Activated naive CD8-positive, alpha-beta T cell treated with anti-CD3 and anti-CD28 coated beads, Interleukin-2, amount 50 U/mL, for 24 hours (primary cell): ENCODE measurements around the gene ERCC6.
A peak's percentile ranks its signal among the peaks of the same experiment; 100 is the strongest.

Experiments used
- ATAC-seq: fragments of 150-1000 bp; cut with Tn5 transposase; one replicate; pipeline ENCODE4 v1.10.0; 2021
- DNase-seq: peaks from one replicate; pipeline ENCODE4 v3.0.0; 2021
- H3K27ac Mint-ChIP-seq: one replicate; pipeline ENCODE4 v1.8.0; 2021; ENCODE audit warnings: mild to moderate bottlenecking, mixed read lengths
- H3K27me3 Mint-ChIP-seq: one replicate; pipeline ENCODE4 v1.8.0; 2021; ENCODE audit warnings: mixed read lengths
- H3K36me3 Mint-ChIP-seq: one replicate; pipeline ENCODE4 v1.8.0; 2021; ENCODE audit warnings: low read depth, mixed read lengths
- H3K4me1 Mint-ChIP-seq: one replicate; pipeline ENCODE4 v1.8.0; 2021; ENCODE audit warnings: mixed read lengths
- H3K4me3 Mint-ChIP-seq: one replicate; pipeline ENCODE4 v1.8.0; 2021; ENCODE audit warnings: mild to moderate bottlenecking, moderate library complexity, mixed read lengths
- H3K9me3 Mint-ChIP-seq: one replicate; pipeline ENCODE4 v1.8.0; 2021; ENCODE audit warnings: mixed read lengths

ERCC6 gene

GRCh38 chr10:49560526-49560925 lies 21.6 kb upstream of the ERCC6 start:
- Mint-ChIP-seq H3K27me3 (peaks cover 9% of the 10 kb centered on the region), H3K4me3 (no peak overlapping the region), H3K9me3 (peaks cover 1% of the 10 kb centered on the region), H3K4me1 (no peaks in the 10 kb centered on the region), H3K27ac (no peak overlapping the region), H3K36me3 (no peaks in the 10 kb centered on the region)
- ATAC-seq: no peak
- DNase-seq: no peak

DNA sequence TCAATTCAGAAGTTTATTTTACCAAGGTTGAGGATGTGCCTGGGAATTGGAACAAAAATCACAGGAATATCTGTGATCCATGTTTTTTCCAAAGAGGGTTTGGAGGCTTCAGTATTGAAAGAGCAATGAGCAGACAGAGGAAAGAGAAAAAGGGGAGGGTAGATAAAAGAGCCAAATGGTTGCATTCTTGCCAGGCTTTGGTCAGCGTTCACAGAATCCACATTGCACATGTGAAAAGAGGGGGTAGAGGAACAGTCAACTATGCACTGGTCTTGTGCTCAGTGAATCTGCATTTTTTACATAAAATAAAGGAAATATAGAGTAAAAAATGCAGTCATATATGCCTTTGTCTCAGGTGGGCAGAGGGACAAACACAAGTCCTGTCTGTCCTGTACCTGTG lies 20.6 kb upstream of the ERCC6 start:
- H3K4me3 Mint-ChIP-seq: no peak overlapping the region
- DNase-seq: no peak

DNA sequence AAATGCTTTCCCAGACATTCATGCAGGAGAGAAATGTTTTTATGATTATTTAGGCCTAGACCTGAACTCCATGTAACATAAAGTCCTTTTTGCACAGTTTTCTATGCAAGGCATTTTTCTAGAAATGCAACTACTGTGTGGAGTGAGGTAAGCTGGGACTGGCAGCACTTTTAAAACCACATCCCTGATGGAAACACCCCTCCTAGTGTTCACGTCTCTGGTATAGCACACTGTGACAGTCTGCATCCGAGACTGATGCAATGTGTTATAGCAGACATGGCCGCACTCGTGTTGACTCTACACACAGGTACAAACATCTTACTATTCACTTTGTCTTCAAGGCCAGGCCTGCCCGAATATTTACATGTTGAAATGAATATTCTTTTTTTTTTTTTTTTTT lies 19.3 kb upstream of the ERCC6 start:
- no peak overlapping the region for H3K4me3 Mint-ChIP-seq
- no peaks in the 10 kb centered on the region for H3K4me1 Mint-ChIP-seq
- DNase-seq: no peak
- H3K27ac Mint-ChIP-seq: no peak overlapping the region
- peaks cover 12% of the 10 kb centered on the region for H3K27me3 Mint-ChIP-seq
- no peak for ATAC-seq
- no peaks in the 10 kb centered on the region for H3K36me3 Mint-ChIP-seq
- peaks cover 6% of the 10 kb centered on the region for H3K9me3 Mint-ChIP-seq

More for the DNA sequence above, 20.6 kb upstream of the ERCC6 start:
- no peaks in the 10 kb centered on the region for H3K36me3 Mint-ChIP-seq
- no peak overlapping the region for H3K27ac Mint-ChIP-seq
- no peaks in the 10 kb centered on the region for H3K4me1 Mint-ChIP-seq
- peaks cover 6% of the 10 kb centered on the region for H3K9me3 Mint-ChIP-seq
- ATAC-seq: no peak
- H3K27me3 Mint-ChIP-seq: peaks cover 7% of the 10 kb centered on the region

- Mint-ChIP-seq H3K27ac (no peak overlapping the region), H3K4me3 (no peak overlapping the region), H3K9me3 (peaks cover 6% of the 10 kb centered on the region), H3K4me1 (no peaks in the 10 kb centered on the region), H3K27me3 (peaks cover 14% of the 10 kb centered on the region), H3K36me3 (no peaks in the 10 kb centered on the region)
- ATAC-seq (no peak), DNase-seq (no peak)
Measured at GRCh38 chr10:49557681-49558080, 18.8 kb upstream of the ERCC6 start.

GRCh38 chr10:49556723-49557122 lies 17.8 kb upstream of the ERCC6 start:
- H3K36me3 Mint-ChIP-seq: no peaks in the 10 kb centered on the region
- H3K4me3 Mint-ChIP-seq: no peak overlapping the region
- peaks cover 6% of the 10 kb centered on the region for H3K9me3 Mint-ChIP-seq
- no peak for ATAC-seq
- H3K27ac Mint-ChIP-seq: no peak overlapping the region
- H3K4me1 Mint-ChIP-seq: no peaks in the 10 kb centered on the region
- H3K27me3 Mint-ChIP-seq: peaks cover 24% of the 10 kb centered on the region
- DNase-seq: no peak

GRCh38 chr10:49552277-49552676 lies 13.4 kb upstream of the ERCC6 start:
- DNase-seq (no peak), ATAC-seq (no peak)
- Mint-ChIP-seq H3K27me3 (peaks cover 26% of the 10 kb centered on the region), H3K4me1 (no peaks in the 10 kb centered on the region), H3K9me3 (peaks cover 6% of the 10 kb centered on the region), H3K27ac (no peak overlapping the region), H3K4me3 (no peak overlapping the region), H3K36me3 (no peaks in the 10 kb centered on the region)

- Mint-ChIP-seq H3K9me3 (peaks cover 8% of the 10 kb centered on the region), H3K27me3 (peaks cover 31% of the 10 kb centered on the region), H3K27ac (no peak overlapping the region), H3K4me3 (no peak overlapping the region), H3K4me1 (no peaks in the 10 kb centered on the region), H3K36me3 (no peaks in the 10 kb centered on the region)
- DNase-seq (no peak), ATAC-seq (no peak)
Measured at GRCh38 chr10:49550563-49550962, 11.6 kb upstream of the ERCC6 start.

GRCh38 chr10:49549640-49550346 lies 10.9 kb upstream of the ERCC6 start:
- Mint-ChIP-seq H3K36me3 (no peaks in the 10 kb centered on the region), H3K4me3 (no peak overlapping the region), H3K4me1 (no peaks in the 10 kb centered on the region), H3K27me3 (peaks cover 27% of the 10 kb centered on the region), H3K9me3 (peaks cover 8% of the 10 kb centered on the region), H3K27ac (no peak overlapping the region)
- DNase-seq (no peak), ATAC-seq (no peak)

DNA sequence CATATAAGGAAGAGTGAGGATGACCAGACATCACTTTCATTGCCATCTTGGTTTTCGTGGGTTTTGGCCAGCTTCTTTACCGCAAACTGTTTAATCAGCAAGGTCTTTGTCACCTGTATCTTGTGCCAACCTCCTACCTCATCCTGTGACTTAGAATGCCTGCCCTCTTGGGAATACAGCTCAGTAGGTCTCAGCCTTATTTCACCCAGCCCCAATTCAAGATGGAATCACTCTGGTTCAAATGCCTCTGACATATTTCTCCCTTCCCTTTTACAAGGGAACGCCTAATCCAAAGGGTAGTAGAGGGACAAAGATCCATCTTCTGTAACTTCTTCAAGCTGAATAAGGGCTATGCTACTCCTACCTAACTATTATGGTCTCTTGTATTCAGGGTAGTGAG lies 4.7 kb upstream of the ERCC6 start:
- Mint-ChIP-seq H3K36me3 (no peaks in the 10 kb centered on the region), H3K4me1 (peaks cover 12% of the 10 kb centered on the region), H3K27me3 (peaks cover 25% of the 10 kb centered on the region), H3K27ac (no peak overlapping the region), H3K4me3 (no peak overlapping the region), H3K9me3 (peaks cover 21% of the 10 kb centered on the region)
- ATAC-seq (no peak), DNase-seq (no peak)

DNA sequence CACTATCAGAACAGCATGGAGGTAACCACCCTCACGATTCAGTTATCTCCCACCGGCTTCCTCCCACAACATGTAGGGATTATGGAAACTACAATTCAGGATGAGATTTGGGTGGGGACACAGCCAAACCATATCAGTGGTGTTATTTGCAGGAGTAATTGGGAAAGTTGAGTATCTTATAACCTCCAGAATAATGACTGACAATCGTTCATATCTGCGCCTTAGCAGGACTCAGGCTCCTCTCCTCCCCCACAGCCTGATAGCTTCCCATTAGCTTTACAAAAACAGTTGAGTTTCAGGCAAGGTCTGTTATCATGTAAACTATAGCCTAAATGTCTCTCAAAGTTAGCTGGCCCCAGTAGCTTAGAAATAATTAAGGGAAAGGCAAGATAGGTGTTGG lies 3.4 kb upstream of the ERCC6 start:
- Mint-ChIP-seq H3K27me3 (peaks cover 25% of the 10 kb centered on the region), H3K9me3 (peaks cover 21% of the 10 kb centered on the region), H3K27ac (no peak overlapping the region), H3K36me3 (peaks cover 1% of the 10 kb centered on the region), H3K4me3 (no peak overlapping the region), H3K4me1 (peaks cover 20% of the 10 kb centered on the region)
- DNase-seq (no peak), ATAC-seq (no peak)

- peaks cover 1% of the 10 kb centered on the region for H3K36me3 Mint-ChIP-seq
- no peak for DNase-seq
- peaks cover 21% of the 10 kb centered on the region for H3K9me3 Mint-ChIP-seq
- H3K4me1 Mint-ChIP-seq: peaks cover 20% of the 10 kb centered on the region
- H3K27ac Mint-ChIP-seq: no peak overlapping the region
- H3K4me3 Mint-ChIP-seq: no peak overlapping the region
- H3K27me3 Mint-ChIP-seq: peaks cover 23% of the 10 kb centered on the region
- no peak for ATAC-seq
Measured at GRCh38 chr10:49541762-49542161, 2.8 kb upstream of the ERCC6 start.

- DNase-seq: no peak
- peaks cover 17% of the 10 kb centered on the region for H3K9me3 Mint-ChIP-seq
- no peak for ATAC-seq
- peaks cover 32% of the 10 kb centered on the region for H3K4me1 Mint-ChIP-seq
- peaks cover 1% of the 10 kb centered on the region for H3K36me3 Mint-ChIP-seq
- H3K27me3 Mint-ChIP-seq: peaks cover 19% of the 10 kb centered on the region
- H3K27ac Mint-ChIP-seq: no peak overlapping the region
- no peak overlapping the region for H3K4me3 Mint-ChIP-seq
Measured at GRCh38 chr10:49540056-49540797, 1.3 kb upstream of the ERCC6 start.

DNA sequence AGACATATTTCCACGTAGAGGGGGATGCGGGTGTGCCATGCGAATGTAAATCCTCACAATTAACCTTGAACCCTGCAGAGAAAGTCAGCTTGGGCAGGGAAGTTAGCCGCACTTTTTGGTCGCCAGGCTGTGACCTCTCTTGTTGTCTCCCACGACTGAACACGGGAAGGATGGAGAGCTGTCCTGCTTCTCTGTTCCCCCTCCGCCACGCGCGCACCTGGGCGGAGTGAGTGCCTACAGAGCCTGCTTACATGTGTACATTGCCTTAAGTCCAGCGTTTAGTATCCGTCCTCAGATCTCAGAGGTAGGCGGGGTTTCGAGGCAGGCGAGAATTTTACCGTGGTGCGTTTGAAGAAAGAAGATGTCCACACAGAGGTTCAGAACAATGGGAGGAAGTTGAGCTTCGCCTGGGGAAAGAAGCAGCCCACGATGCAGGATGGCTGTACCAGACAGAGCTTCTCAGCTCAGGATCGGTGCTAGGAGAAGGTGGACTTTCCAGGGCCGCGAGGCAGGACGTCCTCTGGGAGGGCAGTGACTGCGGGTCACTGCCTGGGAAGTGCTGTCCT lies 482 bp upstream of the ERCC6 start:
- peak overlapping the region; percentile 91 for H3K27ac Mint-ChIP-seq
- peaks cover 19% of the 10 kb centered on the region for H3K27me3 Mint-ChIP-seq
- H3K4me1 Mint-ChIP-seq: peaks cover 38% of the 10 kb centered on the region
- DNase-seq (no peak), ATAC-seq (peak; percentile 3)
- peaks cover 9% of the 10 kb centered on the region for H3K9me3 Mint-ChIP-seq
- peaks cover 1% of the 10 kb centered on the region for H3K36me3 Mint-ChIP-seq
- H3K4me3 Mint-ChIP-seq: peak overlapping the region; percentile 89

DNA sequence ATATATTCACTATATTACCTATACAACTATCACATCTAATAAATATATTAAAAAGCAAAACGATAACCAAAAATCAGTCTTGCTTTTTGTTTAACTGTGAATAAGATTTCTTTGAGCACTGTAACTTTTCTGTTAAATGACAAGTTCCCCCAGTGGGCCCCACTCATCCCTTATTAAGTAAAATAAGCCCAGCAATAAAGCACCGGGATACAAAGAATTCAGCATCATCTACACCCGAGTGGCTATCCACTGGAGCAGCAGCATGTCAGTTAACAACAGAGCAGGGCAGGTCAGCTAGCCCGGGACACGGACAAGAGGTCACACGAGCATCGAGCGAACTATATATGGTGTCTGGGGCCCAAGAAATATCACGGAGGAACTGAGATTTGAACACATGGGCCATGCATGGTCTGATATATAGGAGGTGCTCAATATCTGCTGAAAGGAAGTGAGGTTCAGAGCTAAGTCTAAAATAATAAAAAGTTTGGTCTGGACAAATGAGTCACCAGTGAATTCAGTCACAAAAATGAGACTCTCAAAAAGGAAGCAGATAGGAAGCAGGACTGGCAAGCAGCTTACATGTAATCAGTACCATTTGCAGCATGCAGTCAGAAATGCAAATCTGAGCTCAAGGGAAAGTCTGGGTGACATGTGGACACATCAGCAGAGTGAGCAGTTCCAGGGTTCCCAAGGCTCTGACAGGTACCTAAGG lies 4.1 kb downstream of the ERCC6 start:
- Mint-ChIP-seq H3K27ac (peak overlapping the region; percentile 68), H3K4me3 (no peak overlapping the region), H3K36me3 (peaks cover 16% of the 10 kb centered on the region), H3K4me1 (peaks cover 40% of the 10 kb centered on the region), H3K9me3 (no peaks in the 10 kb centered on the region), H3K27me3 (peaks cover 4% of the 10 kb centered on the region)
- peak; percentile 7 for DNase-seq
- ATAC-seq: peak; percentile 34
